Stomach smooth muscle (tissue), 2 donors: Measurements from ENCODE around the gene CARD11.
A peak's percentile ranks its signal among the peaks of the same experiment; 100 is the strongest.

Source experiments
- H3K27ac ChIP-seq: one replicate; pipeline ENCODE4 v1.7.0; 2013; ENCODE audit warnings: mild to moderate bottlenecking, low read length, inconsistent platforms
- H3K27me3 ChIP-seq, 2 donors: one replicate each; pipeline ENCODE4 v1.7.0; 2013; ENCODE audit warnings: low read length in 2 of 2; ENCODE audit not compliant: insufficient read depth in 2 of 2, control insufficient read depth in 1 of 2
- H3K36me3 ChIP-seq, 2 donors: one replicate each; pipeline ENCODE4 v1.7.0; 2013; ENCODE audit warnings: low read length in 2 of 2; ENCODE audit not compliant: control insufficient read depth in 2 of 2, insufficient read depth in 2 of 2
- H3K4me1 ChIP-seq: one replicate; pipeline ENCODE4 v1.7.0; 2013; ENCODE audit warnings: low read length; ENCODE audit not compliant: control insufficient read depth, insufficient read depth
- H3K4me3 ChIP-seq, 2 donors: one replicate each; pipeline ENCODE4 v1.7.0; 2013; ENCODE audit warnings: low read length in 2 of 2
- H3K9ac ChIP-seq, 2 donors: one replicate each; pipeline ENCODE4 v1.7.0; 2013; ENCODE audit warnings: low read length in 2 of 2, mild to moderate bottlenecking in 1 of 2
- H3K9me3 ChIP-seq, 2 donors: one replicate each; pipeline ENCODE4 v1.7.0; 2013; ENCODE audit warnings: low read length in 2 of 2; ENCODE audit not compliant: control insufficient read depth in 2 of 2
- donor health status: healthy.
- donor health status: Pancreatic carcinoma.

The CARD11 gene

GRCh38 chr7:3037259-3037658, 6.4 kb downstream of the CARD11 start:
- Histone ChIP-seq H3K9ac (no peak overlapping the region), H3K9me3 (no peaks in the 10 kb centered on the region), H3K27me3 (peaks cover 2 to 4% of the 10 kb centered on the region in 2 donors), H3K36me3 (no peaks in the 10 kb centered on the region), H3K4me1 (no peaks in the 10 kb centered on the region), H3K27ac (no peak overlapping the region), H3K4me3 (no peak overlapping the region)

GRCh38 chr7:3034591-3035150, 9.0 kb downstream of the CARD11 start:
- H3K4me1 ChIP-seq = no peaks in the 10 kb centered on the region

DNA sequence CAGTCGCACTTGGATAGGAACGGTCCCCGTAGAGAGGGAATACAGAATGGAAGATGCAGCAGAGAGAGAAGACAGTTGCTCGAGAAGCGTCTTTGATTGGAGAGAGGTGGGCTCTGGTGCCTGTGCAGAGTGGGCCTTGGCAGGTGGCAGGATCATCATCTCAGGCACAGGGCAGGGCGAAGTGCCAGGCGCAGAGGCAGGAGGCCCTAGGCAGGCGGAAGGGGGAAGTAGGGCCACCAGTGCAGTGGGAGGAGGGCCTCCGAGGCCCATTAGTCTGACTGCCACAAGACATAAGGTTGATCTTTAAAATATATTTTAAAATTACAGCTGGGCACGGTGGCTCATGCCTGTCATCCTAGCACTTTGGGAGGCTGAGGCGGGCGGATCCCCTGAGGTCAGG, 10.1 kb downstream of the CARD11 start:
- Histone ChIP-seq H3K36me3 (no peaks in the 10 kb centered on the region), H3K4me1 (no peaks in the 10 kb centered on the region), H3K27me3 (peaks cover 0 to 3% of the 10 kb centered on the region in 2 donors), H3K9ac (no peak overlapping the region), H3K9me3 (no peaks in the 10 kb centered on the region), H3K4me3 (no peak overlapping the region), H3K27ac (no peak overlapping the region)

More at GRCh38 chr7:3034591-3035150, 9.0 kb downstream of the CARD11 start:
- peaks cover 0 to 3% of the 10 kb centered on the region in 2 donors for H3K27me3 ChIP-seq
- no peaks in the 10 kb centered on the region for H3K9me3 ChIP-seq
- no peak overlapping the region for H3K4me3 ChIP-seq
- H3K9ac ChIP-seq = no peak overlapping the region
- H3K36me3 ChIP-seq = no peaks in the 10 kb centered on the region
- H3K27ac ChIP-seq = no peak overlapping the region

GRCh38 chr7:3033136-3033535, 10.5 kb downstream of the CARD11 start:
- Histone ChIP-seq H3K9me3 (no peaks in the 10 kb centered on the region), H3K27me3 (peaks cover 0 to 5% of the 10 kb centered on the region in 2 donors), H3K9ac (no peak overlapping the region), H3K4me3 (no peak overlapping the region), H3K4me1 (peaks cover 1% of the 10 kb centered on the region), H3K36me3 (no peaks in the 10 kb centered on the region), H3K27ac (no peak overlapping the region)

- Histone ChIP-seq H3K4me1 (peaks cover 8% of the 10 kb centered on the region), H3K27ac (no peak overlapping the region), H3K27me3 (peaks cover 0 to 5% of the 10 kb centered on the region in 2 donors), H3K4me3 (no peak overlapping the region), H3K9ac (no peak overlapping the region), H3K36me3 (no peaks in the 10 kb centered on the region), H3K9me3 (no peaks in the 10 kb centered on the region)
Observed at GRCh38 chr7:3032256-3032655, 11.4 kb downstream of the CARD11 start.

- Histone ChIP-seq H3K36me3 (no peaks in the 10 kb centered on the region), H3K27me3 (peaks cover 0 to 5% of the 10 kb centered on the region in 2 donors), H3K4me1 (peaks cover 12% of the 10 kb centered on the region), H3K27ac (no peak overlapping the region), H3K9me3 (peaks cover 0 to 10% of the 10 kb centered on the region in 2 donors), H3K4me3 (no peak overlapping the region), H3K9ac (no peak overlapping the region)
Observed at GRCh38 chr7:3029138-3029537, 14.5 kb downstream of the CARD11 start.

- Histone ChIP-seq H3K9ac (no peak overlapping the region), H3K27ac (no peak overlapping the region), H3K9me3 (peaks cover 0 to 10% of the 10 kb centered on the region in 2 donors), H3K27me3 (peaks cover 0 to 5% of the 10 kb centered on the region in 2 donors), H3K36me3 (no peaks in the 10 kb centered on the region), H3K4me1 (peaks cover 12% of the 10 kb centered on the region), H3K4me3 (no peak overlapping the region)
Observed at GRCh38 chr7:3028758-3029093, 14.9 kb downstream of the CARD11 start.

GRCh38 chr7:3028071-3028757, 15.5 kb downstream of the CARD11 start:
- Histone ChIP-seq H3K36me3 (no peaks in the 10 kb centered on the region), H3K9ac (no peak overlapping the region), H3K27me3 (peaks cover 0 to 5% of the 10 kb centered on the region in 2 donors), H3K9me3 (peaks cover 0 to 10% of the 10 kb centered on the region in 2 donors), H3K4me1 (peaks cover 12% of the 10 kb centered on the region), H3K27ac (no peak overlapping the region), H3K4me3 (no peak overlapping the region)

- Histone ChIP-seq H3K36me3 (no peaks in the 10 kb centered on the region), H3K9me3 (peaks cover 0 to 10% of the 10 kb centered on the region in 2 donors), H3K27me3 (peaks cover 0 to 5% of the 10 kb centered on the region in 2 donors), H3K27ac (no peak overlapping the region), H3K4me1 (peaks cover 12% of the 10 kb centered on the region), H3K9ac (no peak overlapping the region), H3K4me3 (peak overlapping the region; percentile 33 to 40)
Observed at GRCh38 chr7:3027005-3027845, 16.4 kb downstream of the CARD11 start.

DNA sequence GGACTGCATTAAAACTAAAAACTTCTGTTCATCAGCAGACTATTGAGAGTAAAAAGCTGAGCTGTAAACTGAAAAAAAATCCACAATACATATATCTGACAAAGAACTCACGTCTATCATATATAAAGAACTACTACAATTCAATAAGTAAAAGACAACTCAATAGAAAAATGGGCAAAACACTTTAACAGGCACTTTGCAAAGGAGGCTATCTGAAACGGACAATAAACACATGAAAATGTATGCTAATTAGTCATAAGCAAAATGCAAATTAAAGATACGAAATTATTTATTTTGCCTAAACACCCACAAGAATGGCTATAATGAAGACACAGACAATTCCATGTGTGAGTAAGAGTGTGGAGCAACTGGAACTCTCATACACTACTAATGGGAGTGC, 18.1 kb downstream of the CARD11 start:
- Histone ChIP-seq H3K4me3 (no peak overlapping the region), H3K4me1 (peaks cover 12% of the 10 kb centered on the region), H3K9ac (no peak overlapping the region), H3K36me3 (no peaks in the 10 kb centered on the region), H3K9me3 (peaks cover 0 to 10% of the 10 kb centered on the region in 2 donors), H3K27ac (no peak overlapping the region), H3K27me3 (peaks cover 0 to 2% of the 10 kb centered on the region in 2 donors)
